Endothelial cell of umbilical vein (primary cell): Measurements from ENCODE around the gene SCAMP1. TPM values are rescaled to one million over a fixed set of nuclear protein-coding genes. Genes with fewer than 3 reads are reported as not detected.
"Not testable (repeated sequence)": the region's sequence is repeated elsewhere in the genome, so short reads cannot be mapped to it uniquely, and the experiment has no call there.

Source experiments
- BruUV-seq: library from RNA; stranded (reverse); fragments of 400-500 nt; replicated peaks from 2 replicates; lab custom pipeline; 2021; lab: Mats Ljungman, UMichigan
- CTCF ChIA-PET: fragments of 300-600, 350-600 bp; sonication (Branson Sonifier 250); formaldehyde crosslinking; loops from one replicate; lab custom pipeline; 2021; ENCODE audit warnings: antibody characterized with exemption, inconsistent platforms; lab: Charles Lee
- POLR2A ChIA-PET: fragments of 300-600, 350-600 bp; sonication (Branson Sonifier 250); formaldehyde crosslinking; loops from one replicate; lab custom pipeline; 2021; ENCODE audit warnings: antibody characterized with exemption, inconsistent platforms; lab: Charles Lee
- DNase-seq: peaks from one replicate; pipeline ENCODE4 v3.0.0-alpha.2; 2011; ENCODE audit warnings: low read depth, low spot score
- FAIRE-seq: peaks from 2 replicates; lab custom pipeline; 2011; peaks lifted over from hg19 to GRCh38; lab: Jason Lieb, UNC
- H2AFZ ChIP-seq: 2 replicates; pipeline ENCODE4 v1.6.0; 2012; ENCODE audit warnings: low read depth, low read length, control low read depth, inconsistent platforms
- H3K27ac ChIP-seq: 2 replicates; pipeline ENCODE4 v1.5.1; 2011; ENCODE audit warnings: low read depth, mild to moderate bottlenecking, control low read depth, low read length, moderate library complexity; ENCODE audit not compliant: insufficient read depth
- H3K27me3 ChIP-seq, 2 experiments: 2 replicates each; pipeline versions ENCODE4 v1.6.0 to v1.6.1; 2011; ENCODE audit warnings: low read length in 2 of 2, mixed read lengths in 1 of 2; ENCODE audit not compliant: control insufficient read depth in 2 of 2, insufficient read depth in 2 of 2
- H3K36me3 ChIP-seq, 2 experiments: 2 replicates in 1 of 2; 3 replicates in 1 of 2; pipeline ENCODE4 v1.5.1; 2011; ENCODE audit warnings: low read length in 2 of 2, mild to moderate bottlenecking in 1 of 2, moderate library complexity in 1 of 2; ENCODE audit not compliant: control insufficient read depth in 2 of 2, insufficient read depth in 2 of 2; ENCODE audit errors: extremely low read depth in 1 of 2
- H3K4me1 ChIP-seq: 3 replicates; pipeline ENCODE4 v1.5.1; 2011; ENCODE audit warnings: mild to moderate bottlenecking, low read length; ENCODE audit not compliant: control insufficient read depth, insufficient read depth; ENCODE audit errors: extremely low read depth
- H3K4me2 ChIP-seq: 2 replicates; pipeline ENCODE4 v1.6.1; 2011; ENCODE audit warnings: low read length, control low read depth, mixed read lengths; ENCODE audit not compliant: insufficient read depth
- H3K4me3 ChIP-seq, 3 experiments: fragments of 200-600 bp in 1 of 3; sonication (generic), shearing (Covaris generic) in 1 of 3; replicated peaks in 1 of 3; 2 replicates each; pipeline ENCODE4 v1.5.1; 2011 to 2016; ENCODE audit warnings: control low read depth in 3 of 3, low read length in 3 of 3, mild to moderate bottlenecking in 2 of 3, inconsistent platforms in 1 of 3, low read depth in 1 of 3, moderate library complexity in 1 of 3; ENCODE audit not compliant: insufficient read depth in 1 of 3
- H3K79me2 ChIP-seq: 2 replicates; pipeline ENCODE4 v1.6.0; 2012; ENCODE audit warnings: low read length, inconsistent platforms; ENCODE audit not compliant: control insufficient read depth, insufficient read depth
- H3K9ac ChIP-seq: replicated peaks from 2 replicates; pipeline ENCODE3; 2011; ENCODE audit warnings: low read length, control low read depth; ENCODE audit not compliant: insufficient read depth; ENCODE audit errors: extremely low read depth
- H3K9me1 ChIP-seq: replicated peaks from 3 replicates; pipeline ENCODE4 v1.6.0; 2011; ENCODE audit warnings: mild to moderate bottlenecking, low read length; ENCODE audit not compliant: control insufficient read depth, insufficient read depth; ENCODE audit errors: extremely low read depth
- H3K9me3 ChIP-seq: replicated peaks from 2 replicates; pipeline ENCODE4 v1.5.1; 2012; ENCODE audit warnings: low read length, inconsistent platforms; ENCODE audit not compliant: control insufficient read depth, insufficient read depth
- H4K20me1 ChIP-seq: replicated peaks from 2 replicates; pipeline ENCODE3; 2011; ENCODE audit warnings: mild to moderate bottlenecking, low read length; ENCODE audit not compliant: control insufficient read depth, insufficient read depth; ENCODE audit errors: extremely low read depth
- EZH2 ChIP-seq: IDR thresholded peaks from 2 replicates; pipeline ENCODE4 v1.6.1; 2012; ENCODE audit warnings: borderline replicate concordance, low read depth, mild to moderate bottlenecking, moderate library complexity, low read length, inconsistent platforms; ENCODE audit not compliant: severe bottlenecking
- GATA2 ChIP-seq: IDR thresholded peaks from 2 replicates; pipeline ENCODE4 v1.7.0; 2011; ENCODE audit warnings: low read depth, mild to moderate bottlenecking, moderate library complexity, mixed read lengths, low read length; ENCODE audit not compliant: insufficient read length, insufficient read depth
- MYC ChIP-seq: IDR thresholded peaks from one replicate; pipeline ENCODE4 v1.6.1; 2011; ENCODE audit warnings: mild to moderate bottlenecking, low read depth, low read length
- POLR2A ChIP-seq: IDR thresholded peaks from 2 replicates; pipeline ENCODE4 v1.6.1; 2012; ENCODE audit warnings: low read depth, mild to moderate bottlenecking, control low read depth, low read length
- POLR2AphosphoS5 ChIP-seq: IDR thresholded peaks from 2 replicates; pipeline ENCODE4 v1.6.1; 2012; ENCODE audit warnings: low read depth, mild to moderate bottlenecking, control low read depth, low read length, moderate library complexity; ENCODE audit not compliant: insufficient read depth
- dilution Hi-C: fragments of 300-500 bp; cut with MboI; formaldehyde crosslinking; loops from one replicate; pipeline ENCODE4 v1.15.0; 2019; ENCODE audit warnings: low sequenced_read_pairs; ENCODE audit not compliant: extremely low pct_ligation_motif_present
- intact Hi-C: fragments of 100-400 bp; cut with micrococcal nuclease; formaldehyde crosslinking; loops from one replicate; pipeline ENCODE4 v1.10.0; 2022
- polyA plus RNA-seq, 4 experiments: library from polyadenylated mRNA; depleted of rRNA in 3 of 4; stranded (reverse) in 3 of 4; unstranded in 1 of 4; fragments of >200 nt; gene quantifications; 2 replicates each; pipeline versions ENCODE4 v1.2.1 to v1.2.3, GENCODE V29; 2011 to 2012; ENCODE audit warnings: missing spikeins in 1 of 4
- total RNA-seq: library from RNA; stranded (reverse); gene quantifications from 2 replicates; pipeline ENCODE4 v1.2.3, GENCODE V29; 2021
- TF ChIP-seq, protein P1 (sequence below), 2 donors: IDR thresholded peaks; 1 replicate in 1 of 2; 2 replicates in 1 of 2; pipeline ENCODE4 v1.5.1; 2011; ENCODE audit warnings: low read length in 2 of 2, mild to moderate bottlenecking in 2 of 2, moderate library complexity in 2 of 2, control low read depth in 1 of 2, inconsistent platforms in 1 of 2, low read depth in 1 of 2; ENCODE audit not compliant: insufficient read depth in 1 of 2; ENCODE audit errors: extremely low read depth in 1 of 2

SCAMP1 gene
- total and polyA plus RNA-seq, 2 donors (not counting 3 experiments of a cell fraction or from before 2014, with no cell fraction given) = 13.7 to 29.0 TPM

DNA sequence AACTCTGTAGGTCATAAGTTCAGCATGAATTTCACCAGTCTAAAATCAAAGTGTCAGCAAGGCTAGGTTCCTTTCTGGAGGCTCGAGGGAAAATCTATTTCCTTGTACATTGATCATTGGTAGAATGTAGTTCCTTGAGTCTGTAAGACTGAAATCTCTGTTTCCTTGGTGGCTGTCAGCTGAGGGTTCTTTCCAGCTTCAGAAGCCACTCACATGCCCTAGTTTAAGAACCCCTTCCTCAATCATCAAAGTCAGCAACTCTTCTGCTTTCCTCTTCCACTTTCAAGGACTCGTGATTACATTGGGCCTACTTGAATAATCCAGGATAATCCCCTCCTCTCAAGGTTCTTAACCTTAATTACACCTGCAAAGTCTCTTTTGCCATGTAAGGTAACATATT lies 4.9 kb upstream of the SCAMP1 start:
- Histone ChIP-seq H2AFZ (no peak overlapping the region), H3K9ac (no peak overlapping the region), H3K4me1 (peaks cover 2% of the 10 kb centered on the region), H3K36me3 (no peaks in the 10 kb centered on the region), H3K4me3 (no peak overlapping the region), H3K9me1 (no peaks in the 10 kb centered on the region), H3K4me2 (no peak overlapping the region), H3K79me2 (peaks cover 5% of the 10 kb centered on the region), H3K9me3 (no peaks in the 10 kb centered on the region), H4K20me1 (no peaks in the 10 kb centered on the region), H3K27ac (no peak overlapping the region), H3K27me3 (no peaks in the 10 kb centered on the region)
- no peak for DNase-seq
- CTCF ChIA-PET = no interaction called here
- POLR2A ChIA-PET = no interaction called here
- dilution Hi-C loops (no loop called here), intact Hi-C loops (no loop called here)
- BruUV-seq = no TSS peak
- FAIRE-seq = no peak
- TF ChIP-seq MYC (no peak), GATA2 (no peak), EZH2 (no peak), POLR2A (no peak), POLR2AphosphoS5 (no peak)
- TF ChIP-seq, protein P1, sequence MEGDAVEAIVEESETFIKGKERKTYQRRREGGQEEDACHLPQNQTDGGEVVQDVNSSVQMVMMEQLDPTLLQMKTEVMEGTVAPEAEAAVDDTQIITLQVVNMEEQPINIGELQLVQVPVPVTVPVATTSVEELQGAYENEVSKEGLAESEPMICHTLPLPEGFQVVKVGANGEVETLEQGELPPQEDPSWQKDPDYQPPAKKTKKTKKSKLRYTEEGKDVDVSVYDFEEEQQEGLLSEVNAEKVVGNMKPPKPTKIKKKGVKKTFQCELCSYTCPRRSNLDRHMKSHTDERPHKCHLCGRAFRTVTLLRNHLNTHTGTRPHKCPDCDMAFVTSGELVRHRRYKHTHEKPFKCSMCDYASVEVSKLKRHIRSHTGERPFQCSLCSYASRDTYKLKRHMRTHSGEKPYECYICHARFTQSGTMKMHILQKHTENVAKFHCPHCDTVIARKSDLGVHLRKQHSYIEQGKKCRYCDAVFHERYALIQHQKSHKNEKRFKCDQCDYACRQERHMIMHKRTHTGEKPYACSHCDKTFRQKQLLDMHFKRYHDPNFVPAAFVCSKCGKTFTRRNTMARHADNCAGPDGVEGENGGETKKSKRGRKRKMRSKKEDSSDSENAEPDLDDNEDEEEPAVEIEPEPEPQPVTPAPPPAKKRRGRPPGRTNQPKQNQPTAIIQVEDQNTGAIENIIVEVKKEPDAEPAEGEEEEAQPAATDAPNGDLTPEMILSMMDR (IDR thresholded peaks at IDR 0.05; ENCODE audit: extremely low read depth in 1 of 2, insufficient read depth in 1 of 2, low read depth in 1 of 2, low read length in 2 of 2) = no peak

DNA sequence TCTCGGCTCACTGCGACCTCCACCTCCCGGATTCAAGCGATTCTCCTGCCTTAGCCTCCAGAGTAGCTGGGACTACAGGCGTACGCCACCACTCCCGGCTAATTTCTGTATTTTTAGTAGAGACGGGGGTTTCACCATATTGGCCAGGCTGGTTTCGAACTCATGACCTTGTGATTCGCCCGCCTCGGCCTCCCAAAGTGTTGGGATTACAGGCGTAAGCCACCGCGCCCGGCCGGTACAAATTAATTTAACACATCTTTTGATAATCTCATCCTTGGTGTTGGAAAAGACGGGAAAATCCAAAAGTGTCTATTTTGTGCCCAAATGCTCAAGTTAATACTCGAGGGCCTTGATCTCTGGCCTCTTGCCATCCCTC lies 974 bp upstream of the SCAMP1 start:
- Histone ChIP-seq H3K9ac (peak overlapping the region; percentile 87), H3K4me2 (peak overlapping the region; percentile 76), H3K27ac (peak overlapping the region; percentile 65), H2AFZ (peak overlapping the region; percentile 85), H3K4me1 (peaks cover 14% of the 10 kb centered on the region), H3K79me2 (peaks cover 17% of the 10 kb centered on the region), H3K4me3 (peak overlapping the region; percentile 71 to 95 (median 72))
- POLR2A ChIA-PET = interaction anchor here (1.2 kb wide), 1 partner anchor 64 kb away, joined by 8 read pairs; no protein-coding TSS in a partner anchor
- H4K20me1 ChIP-seq, H3K9me3 ChIP-seq, intact Hi-C loops, H3K9me1 ChIP-seq, FAIRE-seq, BruUV-seq, DNase-seq, H3K27me3 ChIP-seq, dilution Hi-C loops, H3K36me3 ChIP-seq: not testable (repeated sequence)
- CTCF ChIA-PET = interaction anchor here (1.8 kb wide), 1 partner anchor 39 kb away, joined by 4 read pairs; no protein-coding TSS in a partner anchor
